A549 treated with dexamethasone at 1 μM for 4 hours (cell line): ENCODE results near the gene TAF6. TPM values are rescaled to one million over a fixed set of nuclear protein-coding genes. Genes with fewer than 3 reads are reported as not detected.

ENCODE experiments used
- total RNA-seq: library from RNA; stranded (reverse); fragments of 200-300 nt; extraction: Qiagen RNA extraction; gene quantifications from 5 replicates; pipeline ENCODE4 v1.2.3, GENCODE V29; 2022

TAF6 gene
- total RNA-seq = 54.7 to 70.6 TPM (median 67.5 TPM) in 5 replicates

GRCh38 chr7:100119072-100119969, at the start of gene TAF6, which contains the start of gene CNPY4:
TAF6 (minus strand) TSS chr7:100119358; CDS start chr7:100114209, 5,149 bp downstream.
CNPY4 (plus strand) TSS chr7:100119634; CDS start chr7:100119745, 111 bp downstream.

GRCh38 chr7:100158229-100159098, 39.3 kb upstream of the TAF6 start, which contains the start of gene TRAPPC14:
TRAPPC14 (minus strand) TSS chr7:100158723; CDS start chr7:100158499, 224 bp downstream.

GRCh38 chr7:100148559-100149328, 29.6 kb upstream of the TAF6 start, which contains the start of gene LAMTOR4:
LAMTOR4 (plus strand) TSS chr7:100148918; CDS start chr7:100148973, 55 bp downstream.

GRCh38 chr7:100126931-100127865, 8.0 kb upstream of the TAF6 start, which contains the start of gene MBLAC1:
MBLAC1 (plus strand) TSS chr7:100126967; CDS start chr7:100127396, 429 bp downstream.

GRCh38 chr7:100101016-100101862, 17.9 kb downstream of the TAF6 start, which contains the start of the genes AP4M1 and MCM7:
AP4M1 (plus strand) TSS chr7:100101643; CDS start chr7:100101715, 72 bp downstream.
MCM7 (minus strand) TSS chr7:100101397; CDS start chr7:100101294, 103 bp downstream.

GRCh38 chr7:100088621-100089457, 30.3 kb downstream of the TAF6 start, which contains the start of gene COPS6:
COPS6 (plus strand) TSS chr7:100088969; CDS start chr7:100088991, 22 bp downstream.

GRCh38 chr7:100081535-100082102, 37.5 kb downstream of the TAF6 start, which contains the start of gene ZNF3:
ZNF3 (minus strand) TSS chr7:100081723; CDS start chr7:100077357, 4,366 bp downstream.

Other genes starting within 250 kb of the TAF6 start
- gene OR2AE1, start 242.3 kb downstream of the TAF6 start, total RNA-seq = not detected in 5 replicates
- 24.5 to 26.8 TPM (median 25.8 TPM) in 5 replicates for gene TRIM4, start 199.8 kb downstream of the TAF6 start, total RNA-seq
- gene GJC3, start 189.7 kb downstream of the TAF6 start, total RNA-seq = 0.08 to 0.15 TPM (median 0.09 TPM) in 3 of 5 replicates, not detected in the others
- 0.21 to 0.22 TPM in 2 of 5 replicates, not detected in the others for gene AZGP1, start 143.3 kb downstream of the TAF6 start, total RNA-seq
- gene ZKSCAN1, start 103.8 kb downstream of the TAF6 start, total RNA-seq = 7.5 to 12.8 TPM (median 10.7 TPM) in 5 replicates
- 10.5 to 11.7 TPM (median 11.0 TPM) in 5 replicates for gene ZSCAN21, start 69.6 kb downstream of the TAF6 start, total RNA-seq
- gene ZNF3, start 37.6 kb downstream of the TAF6 start, total RNA-seq = 18.4 to 21.8 TPM (median 20.4 TPM) in 5 replicates
- gene COPS6, start 30.4 kb downstream of the TAF6 start, total RNA-seq = 155 to 191 TPM (median 173 TPM) in 5 replicates
- gene MCM7, start 18.0 kb downstream of the TAF6 start, total RNA-seq = 214 to 235 TPM (median 230 TPM) in 5 replicates
- gene AP4M1, start 17.7 kb downstream of the TAF6 start, total RNA-seq = 12.2 to 13.3 TPM (median 12.9 TPM) in 5 replicates
- 8.1 to 10.4 TPM (median 9.5 TPM) in 5 replicates for gene CNPY4, start 276 bp upstream of the TAF6 start, total RNA-seq
- gene MBLAC1, start 7.6 kb upstream of the TAF6 start, total RNA-seq = 1.8 to 2.7 TPM (median 2.5 TPM) in 5 replicates
- 122 to 148 TPM (median 137 TPM) in 5 replicates for gene LAMTOR4, start 29.6 kb upstream of the TAF6 start, total RNA-seq
- gene TRAPPC14, start 39.4 kb upstream of the TAF6 start, total RNA-seq = 7.3 to 14.2 TPM (median 12.1 TPM) in 5 replicates
- 0.04 to 0.09 TPM (median 0.05 TPM) in 4 of 5 replicates, not detected in the other for gene GAL3ST4, start 49.3 kb upstream of the TAF6 start, total RNA-seq
- gene GPC2, start 58.0 kb upstream of the TAF6 start, total RNA-seq = 0.39 to 0.75 TPM (median 0.69 TPM) in 5 replicates
- 0.16 to 0.35 TPM (median 0.24 TPM) in 4 of 5 replicates, not detected in the other for gene STAG3, start 58.6 kb upstream of the TAF6 start, total RNA-seq
- gene PVRIG, start 100.6 kb upstream of the TAF6 start, total RNA-seq = not detected in 5 replicates
- gene SPDYE3, start 188.3 kb upstream of the TAF6 start, total RNA-seq = not detected in 5 replicates
- 12.1 to 32.0 TPM (median 25.1 TPM) in 5 replicates for gene PILRB, start 238.8 kb upstream of the TAF6 start, total RNA-seq